Measurements from ENCODE around the gene ARHGEF3.
"Not testable (repeated sequence)": the region's sequence is repeated elsewhere in the genome, so short reads cannot be mapped to it uniquely, and the experiment has no call there.

ARHGEF3 gene

GRCh38 chr3:56764904-56765547 is 36.7 kb downstream of the ARHGEF3 start:
- DNase-seq, result no peak

GRCh38 chr3:56764184-56764583 is 37.6 kb downstream of the ARHGEF3 start:
- no peak for DNase-seq

GRCh38 chr3:56763233-56763632 is 38.5 kb downstream of the ARHGEF3 start:
- no peak for DNase-seq

GRCh38 chr3:56762718-56763117 is 39.0 kb downstream of the ARHGEF3 start:
- DNase-seq, result no peak

GRCh38 chr3:56761887-56762651 is 39.7 kb downstream of the ARHGEF3 start:
- no peak for DNase-seq

GRCh38 chr3:56761023-56761422 is 40.7 kb downstream of the ARHGEF3 start:
- DNase-seq, result no peak

GRCh38 chr3:56759532-56759931 is 42.2 kb downstream of the ARHGEF3 start:
- no peak for DNase-seq

GRCh38 chr3:56758539-56758981 is 43.2 kb downstream of the ARHGEF3 start:
- DNase-seq, result no peak

- not testable (repeated sequence) for DNase-seq
Observed at GRCh38 chr3:56758042-56758441, 43.7 kb downstream of the ARHGEF3 start.

GRCh38 chr3:56754741-56755417 is 46.9 kb downstream of the ARHGEF3 start:
- peak; percentile 31 for DNase-seq

- DNase-seq, result peak; percentile 14
Observed at GRCh38 chr3:56753206-56753820, 48.4 kb downstream of the ARHGEF3 start.

- no peak for DNase-seq
Observed at GRCh38 chr3:56751056-56751707, 50.6 kb downstream of the ARHGEF3 start.

GRCh38 chr3:56748663-56749231 is 53.0 kb downstream of the ARHGEF3 start:
- DNase-seq, result no peak

GRCh38 chr3:56747150-56747549 is 54.6 kb downstream of the ARHGEF3 start:
- no peak for DNase-seq

- no peak for DNase-seq
Observed at GRCh38 chr3:56744016-56744415, 57.7 kb downstream of the ARHGEF3 start.

- DNase-seq, result no peak
Observed at GRCh38 chr3:56742887-56743286, 58.9 kb downstream of the ARHGEF3 start.

- DNase-seq, result no peak
Observed at GRCh38 chr3:56739036-56739435, 62.7 kb downstream of the ARHGEF3 start.

GRCh38 chr3:56737006-56737405 is 64.7 kb downstream of the ARHGEF3 start:
- no peak for DNase-seq

- DNase-seq, result no peak
Observed at GRCh38 chr3:56732109-56732508, 69.6 kb downstream of the ARHGEF3 start.

GRCh38 chr3:56725175-56725574 is 76.6 kb downstream of the ARHGEF3 start:
- DNase-seq, result peak; percentile 7

- DNase-seq, result no peak
Observed at GRCh38 chr3:56724676-56725075, 77.1 kb downstream of the ARHGEF3 start.

GRCh38 chr3:56720849-56721248 is 80.9 kb downstream of the ARHGEF3 start:
- DNase-seq, result no peak

All from effector CD4-positive, alpha-beta T cell (primary cell).